GM18498 (cell line): Measurements from ENCODE around the gene CHN1.

ENCODE experiments used
- ATAC-seq: cut with Tn5 transposase; IDR thresholded peaks from one replicate; pipeline ENCODE4 v1.9.1; 2021; ENCODE audit warnings: mild to moderate bottlenecking, moderate library complexity; ENCODE audit not compliant: unreplicated experiment

CHN1 gene

GRCh38 chr2:175010848-175011254, 5.7 kb upstream of the CHN1 start:
- no peak for ATAC-seq

GRCh38 chr2:175009917-175010621, 4.9 kb upstream of the CHN1 start:
- no peak for ATAC-seq

GRCh38 chr2:175008801-175009495, 3.8 kb upstream of the CHN1 start:
- ATAC-seq: no peak

GRCh38 chr2:175008009-175008408, 2.8 kb upstream of the CHN1 start:
- ATAC-seq: no peak

- no peak for ATAC-seq
Observed at GRCh38 chr2:175007510-175007909, 2.3 kb upstream of the CHN1 start.

GRCh38 chr2:175006281-175006680, 1.1 kb upstream of the CHN1 start:
- no peak for ATAC-seq

GRCh38 chr2:175005733-175006264, 618 bp upstream of the CHN1 start:
- ATAC-seq: no peak

GRCh38 chr2:175004730-175004979, 526 bp downstream of the CHN1 start:
- peak; percentile 39 for ATAC-seq

GRCh38 chr2:175003875-175004729, 1.1 kb downstream of the CHN1 start:
- ATAC-seq: peak; percentile 14

GRCh38 chr2:175002547-175003274, 2.5 kb downstream of the CHN1 start:
- no peak for ATAC-seq

- no peak for ATAC-seq
Observed at GRCh38 chr2:175001566-175001965, 3.6 kb downstream of the CHN1 start.

- ATAC-seq: no peak
Observed at GRCh38 chr2:174997110-174997509, 8.1 kb downstream of the CHN1 start.

- no peak for ATAC-seq
Observed at GRCh38 chr2:174996622-174997021, 8.6 kb downstream of the CHN1 start.

- no peak for ATAC-seq
Observed at GRCh38 chr2:174994381-174994780, 10.8 kb downstream of the CHN1 start.

- ATAC-seq: no peak
Observed at GRCh38 chr2:174992886-174993285, 12.3 kb downstream of the CHN1 start.

- no peak for ATAC-seq
Observed at GRCh38 chr2:174985614-174986013, 19.6 kb downstream of the CHN1 start.

GRCh38 chr2:174984561-174984960, 20.6 kb downstream of the CHN1 start:
- no peak for ATAC-seq

- ATAC-seq: no peak
Observed at GRCh38 chr2:174981331-174981730, 23.9 kb downstream of the CHN1 start.

- no peak for ATAC-seq
Observed at GRCh38 chr2:174979996-174980395, 25.2 kb downstream of the CHN1 start.

GRCh38 chr2:174977364-174977763, 27.8 kb downstream of the CHN1 start:
- ATAC-seq: no peak

- no peak for ATAC-seq
Observed at GRCh38 chr2:174974131-174974530, 31.1 kb downstream of the CHN1 start.
